GM18870 (cell line): ENCODE measurements around the gene RNASE12.
"Not testable (repeated sequence)": the region's sequence is repeated elsewhere in the genome, so short reads cannot be mapped to it uniquely, and the experiment has no call there.

ENCODE experiments used
- ATAC-seq: cut with Tn5 transposase; IDR thresholded peaks from one replicate; pipeline ENCODE4 v1.9.1; 2021; ENCODE audit warnings: moderate library complexity; ENCODE audit not compliant: unreplicated experiment

RNASE12 gene

DNA sequence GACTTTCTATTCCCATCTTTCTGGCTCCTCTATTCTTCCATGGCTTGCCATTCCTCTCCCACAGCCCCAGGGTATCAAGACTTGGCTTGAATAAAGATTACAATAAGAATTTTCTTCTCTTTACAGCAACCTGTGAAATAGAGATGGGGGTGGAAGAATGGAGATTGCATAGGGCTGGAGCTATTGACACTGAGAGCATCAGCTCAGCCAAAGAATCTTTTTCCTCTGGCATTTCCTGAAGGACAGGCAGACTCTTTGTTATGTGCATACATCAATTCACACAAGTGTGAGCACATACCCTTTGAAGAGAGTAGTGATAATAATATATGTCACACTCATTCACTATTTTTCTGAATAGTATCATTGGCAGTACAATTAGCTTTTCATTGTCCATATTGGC is 8.0 kb downstream of the RNASE12 start:
- ATAC-seq: no peak

DNA sequence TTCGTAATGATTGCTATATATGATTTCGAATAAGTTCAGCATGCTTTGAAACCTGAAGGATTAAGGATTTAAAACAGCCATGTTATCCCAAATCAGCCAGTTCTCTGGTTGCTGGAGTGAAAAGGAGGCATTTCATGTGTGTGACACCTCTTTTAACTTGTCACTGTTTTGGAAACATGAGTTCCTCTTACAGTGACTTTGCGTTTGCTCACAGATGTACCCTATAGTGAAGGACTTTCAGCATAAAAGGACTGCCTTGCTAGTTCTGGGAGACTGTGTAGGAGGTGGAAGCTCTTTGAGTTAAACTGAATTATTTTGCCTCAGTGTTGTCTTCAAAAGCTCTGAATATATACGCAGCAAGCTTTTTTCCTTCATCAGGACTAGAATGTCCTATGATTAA is 10.9 kb downstream of the RNASE12 start:
- no peak for ATAC-seq

DNA sequence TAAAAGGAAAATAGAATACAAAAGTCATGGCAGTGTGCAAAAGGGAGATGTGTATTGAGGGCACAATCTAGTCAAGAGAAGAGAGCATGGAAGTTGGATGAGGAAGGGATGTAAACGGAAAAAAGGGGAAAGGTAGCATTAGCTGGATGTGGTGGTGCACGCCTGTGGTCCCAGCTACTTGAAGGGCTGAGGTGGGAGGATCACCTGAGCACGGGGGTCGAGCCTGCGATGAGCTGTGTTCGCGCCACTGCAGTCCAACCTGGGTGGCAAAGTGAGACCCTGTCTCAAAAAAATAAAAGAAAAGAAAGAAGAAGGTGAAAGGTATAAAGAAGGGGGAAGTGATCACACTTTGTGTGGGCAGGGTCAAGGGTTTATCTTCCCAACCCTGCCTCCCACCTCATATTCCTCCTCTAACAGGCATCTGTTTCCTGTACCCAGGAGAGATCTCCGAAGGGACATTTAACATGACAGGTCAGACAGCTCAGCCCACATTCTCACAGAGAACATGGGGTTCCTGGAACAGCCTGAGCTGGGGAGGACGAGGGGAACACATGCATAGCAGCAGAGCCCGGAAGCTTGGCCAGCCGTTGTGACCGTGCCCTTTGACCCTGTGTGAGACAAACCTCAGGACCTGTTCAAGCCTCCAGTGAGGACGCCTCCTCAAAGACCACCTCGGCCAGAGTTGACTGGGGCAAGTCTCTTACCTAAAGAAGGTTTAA is 12.2 kb downstream of the RNASE12 start:
- ATAC-seq: no peak

DNA sequence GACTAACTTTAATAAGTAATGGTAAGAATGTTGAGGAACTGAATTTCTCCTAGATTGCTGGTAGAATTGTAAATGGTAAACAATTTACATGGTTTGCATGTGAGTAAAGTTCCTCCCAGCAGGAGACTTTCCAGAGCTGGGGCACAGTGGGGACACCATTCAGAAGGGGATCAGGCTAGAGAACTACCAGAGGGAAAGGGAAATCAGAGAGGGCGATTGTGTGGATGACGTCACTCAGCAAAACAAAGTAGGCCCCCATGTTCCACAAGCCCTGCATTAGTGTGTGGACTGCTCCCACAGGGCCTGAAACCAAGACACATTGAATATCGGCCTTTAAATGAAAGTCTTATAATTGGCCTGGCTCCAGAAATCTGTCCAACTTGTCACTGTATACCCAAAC is 12.9 kb downstream of the RNASE12 start:
- no peak for ATAC-seq

DNA sequence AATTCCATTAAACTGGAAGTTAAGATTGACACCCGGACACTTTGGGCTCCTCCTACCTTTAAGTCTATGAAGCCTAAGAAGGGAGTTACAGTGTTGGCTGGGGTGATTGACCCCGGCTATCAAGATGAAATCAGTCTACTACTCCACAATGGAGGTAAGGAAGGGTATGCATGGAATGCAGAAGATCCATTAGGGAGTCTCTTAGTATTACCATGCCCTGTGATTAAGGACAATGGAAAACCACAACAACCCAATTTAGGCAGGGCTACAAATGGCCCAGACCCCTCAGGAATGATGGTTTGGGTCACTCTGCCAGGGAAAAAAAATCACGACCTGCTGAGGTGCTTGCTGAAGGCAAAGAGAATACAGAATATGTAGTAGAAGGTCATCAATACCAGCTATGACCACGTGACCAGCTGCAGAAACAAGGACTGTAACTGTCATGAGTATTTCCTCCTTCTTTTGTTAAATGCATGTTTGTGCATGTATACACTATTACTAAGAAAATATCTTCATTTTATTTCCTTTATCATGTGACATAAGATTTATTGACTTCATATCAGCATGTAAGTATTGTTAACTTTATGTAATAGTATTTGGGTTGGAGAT is 18.7 kb downstream of the RNASE12 start:
- ATAC-seq: not testable (repeated sequence)

DNA sequence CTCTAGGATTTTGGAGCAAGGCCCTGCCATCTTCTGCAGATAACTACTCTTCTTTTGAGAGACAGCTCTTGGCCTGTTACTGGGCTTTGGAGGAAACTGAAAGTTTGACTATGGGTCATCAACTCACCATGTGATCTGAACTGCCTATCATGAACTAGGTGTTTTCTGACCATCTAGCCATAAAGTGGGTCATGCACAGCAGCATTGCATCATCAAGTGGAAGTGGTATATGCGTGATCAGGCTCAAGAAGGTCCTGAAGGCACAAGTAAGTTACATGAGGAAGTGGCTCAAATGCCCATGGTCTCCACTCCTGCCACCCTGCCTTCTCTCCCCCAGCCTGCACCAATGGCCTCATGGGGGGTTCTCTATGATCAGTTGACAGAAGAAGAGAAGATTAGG is 20.5 kb downstream of the RNASE12 start:
- ATAC-seq: not testable (repeated sequence)

DNA sequence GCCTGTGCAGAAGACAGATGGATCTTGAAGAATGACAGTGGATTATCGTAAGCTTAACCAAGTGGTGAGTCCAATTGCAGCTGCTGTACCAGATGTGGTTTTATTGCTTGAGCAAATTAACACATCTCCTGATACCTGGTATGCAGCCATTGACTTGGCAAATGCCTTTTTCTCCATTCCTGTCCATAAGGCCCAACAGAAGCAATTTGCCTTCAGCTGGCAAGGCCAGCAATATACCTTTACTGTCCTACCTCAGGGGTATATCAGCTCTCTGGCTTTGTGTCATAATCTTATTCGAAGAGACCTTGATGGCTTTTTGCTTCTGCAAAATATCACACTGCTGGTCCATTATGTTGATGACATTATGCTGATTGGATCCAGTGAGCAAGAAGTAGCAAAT is 21.3 kb downstream of the RNASE12 start:
- not testable (repeated sequence) for ATAC-seq

DNA sequence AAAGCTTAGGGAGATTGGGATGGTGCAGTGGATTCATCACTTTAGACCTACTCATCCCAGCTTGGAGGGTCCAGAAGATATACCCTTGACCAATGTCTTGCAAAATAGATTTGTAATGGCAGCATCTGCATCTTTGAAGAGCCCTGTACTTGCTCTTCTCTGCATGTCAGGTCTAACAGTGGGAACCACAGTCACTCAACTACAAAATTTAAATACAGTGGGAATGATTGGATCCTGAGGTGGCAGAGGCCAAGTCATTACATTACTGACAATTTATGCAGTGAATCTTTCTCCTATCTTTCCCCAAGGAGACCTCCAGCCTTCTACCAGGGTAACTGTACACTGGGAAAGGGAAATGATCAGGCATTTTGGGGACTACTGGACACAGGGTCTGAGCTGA is 22.1 kb downstream of the RNASE12 start:
- no peak for ATAC-seq

DNA sequence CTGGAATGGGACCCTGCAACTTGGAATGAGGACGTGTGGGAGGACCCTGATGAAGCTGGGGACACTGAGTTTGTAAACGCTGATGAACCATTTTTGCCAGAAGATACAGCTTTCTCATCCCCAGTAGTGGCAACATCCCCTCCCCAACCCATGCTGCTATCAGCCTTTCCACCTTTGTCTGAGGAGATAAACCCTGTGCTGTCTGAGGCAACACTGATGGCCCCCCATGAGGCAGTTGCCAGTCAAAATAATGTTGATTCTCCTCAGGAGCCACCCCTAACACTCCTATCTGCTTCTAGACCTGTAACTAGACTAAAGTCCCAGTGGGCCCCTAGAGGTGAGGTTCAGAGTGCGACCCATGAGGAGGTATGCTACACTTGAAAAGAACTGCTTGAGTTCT is 22.8 kb downstream of the RNASE12 start:
- ATAC-seq: no peak

DNA sequence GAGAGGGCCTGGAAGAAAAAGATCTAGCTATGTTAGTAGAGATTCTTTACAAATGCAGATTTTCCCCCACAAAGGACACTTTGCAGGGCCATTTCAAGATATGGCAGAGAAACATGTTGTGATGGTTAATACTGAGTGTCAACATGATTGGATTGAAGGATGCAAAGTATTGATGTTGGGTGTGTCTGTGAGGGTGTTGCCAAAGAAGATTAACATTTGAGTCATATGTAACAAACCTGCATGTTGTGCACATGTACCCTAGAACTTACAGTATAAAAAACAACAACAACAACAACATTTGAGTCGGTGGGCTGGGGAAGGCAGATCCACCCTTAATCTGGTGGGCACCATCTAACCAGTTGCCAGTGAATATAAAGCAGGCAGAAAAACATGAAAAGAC is 24.0 kb downstream of the RNASE12 start:
- not testable (repeated sequence) for ATAC-seq

DNA sequence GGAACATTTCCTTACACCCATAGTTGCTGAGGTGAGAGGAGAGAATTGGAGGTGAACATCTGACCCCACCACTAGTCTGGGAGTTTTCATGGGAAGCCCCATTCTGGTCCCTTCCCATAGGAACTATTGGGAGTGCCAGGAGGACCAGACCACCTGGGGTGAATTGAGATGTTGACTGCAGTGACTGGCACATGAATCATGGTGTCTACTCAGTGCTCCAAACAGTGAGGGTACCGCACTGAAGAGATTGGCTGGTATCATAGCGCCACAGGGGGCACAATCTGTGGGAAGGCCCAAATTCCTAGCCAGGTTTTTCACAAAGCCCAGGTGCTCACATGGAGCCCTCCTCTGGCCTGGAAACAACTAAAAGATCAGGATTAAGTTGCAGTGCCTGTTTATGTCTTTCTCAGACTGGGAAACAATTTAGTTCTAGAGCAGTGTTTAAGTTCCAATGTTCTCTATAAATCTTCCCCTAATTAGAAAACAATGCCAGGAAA is 26.6 kb downstream of the RNASE12 start:
- no peak for ATAC-seq

DNA sequence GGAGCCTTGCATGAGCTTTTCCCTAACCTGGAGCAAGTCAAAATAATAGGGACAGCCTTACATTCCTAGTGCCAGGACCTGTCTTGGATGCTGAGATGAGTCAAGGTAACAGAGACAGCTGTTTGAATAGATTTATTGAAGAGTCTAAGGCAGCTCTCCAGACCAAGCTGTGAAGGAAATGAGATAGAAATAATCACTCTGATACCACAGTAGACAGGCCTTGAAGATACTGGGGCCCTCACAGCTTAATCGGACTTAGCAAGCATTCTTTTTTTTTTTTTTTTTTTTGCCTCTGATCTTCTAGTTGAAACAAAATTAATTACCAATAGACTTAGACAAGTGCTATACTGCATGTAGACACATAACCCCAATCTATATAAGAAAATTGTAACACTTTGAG is 27.2 kb downstream of the RNASE12 start:
- no peak for ATAC-seq

DNA sequence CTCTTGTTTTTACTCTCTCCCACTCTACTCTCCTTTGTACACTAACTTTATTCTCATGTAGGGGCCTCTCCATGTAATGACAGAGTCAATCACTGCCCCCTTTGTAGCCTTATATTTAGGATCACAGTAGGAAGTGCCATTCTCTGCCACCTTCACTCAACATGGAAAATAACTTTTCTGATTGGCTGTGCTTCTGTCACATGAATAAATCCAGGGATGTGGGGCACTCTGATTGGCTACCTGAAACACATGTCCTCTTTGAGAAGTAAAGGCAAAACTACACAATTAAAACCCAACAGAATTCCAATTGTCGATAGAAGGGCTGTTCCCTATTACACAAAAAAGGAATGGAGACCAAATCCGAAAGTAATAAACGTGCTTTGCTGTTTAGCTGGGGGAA is 30.2 kb downstream of the RNASE12 start, which contains the start of gene RNASE9:
Gene RNASE9, minus strand, starts transcription at position 87 of the 400 bp plus-strand sequence.
- no peak for ATAC-seq

DNA sequence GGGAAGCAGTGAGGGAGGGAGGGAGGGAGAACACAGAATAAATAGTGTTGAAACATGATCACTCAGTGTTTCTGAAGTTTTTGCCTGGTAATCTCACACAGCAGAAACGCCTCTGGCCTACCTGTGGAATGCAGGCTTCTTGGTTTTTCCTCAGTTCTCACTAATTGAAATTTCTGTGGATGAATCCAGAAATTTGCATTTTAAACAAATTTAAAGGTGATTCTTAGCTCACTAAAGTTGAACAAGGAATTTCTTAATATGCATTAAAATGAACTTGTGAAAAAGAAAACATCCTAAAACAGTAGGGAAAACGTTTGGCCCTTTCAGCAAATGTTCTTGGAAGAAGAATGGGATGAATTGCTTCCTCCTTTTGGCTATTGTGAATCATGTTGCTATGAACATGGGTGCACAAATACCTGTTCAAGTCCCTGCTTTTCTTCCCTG is 31.7 kb downstream of the RNASE12 start:
- no peak for ATAC-seq

DNA sequence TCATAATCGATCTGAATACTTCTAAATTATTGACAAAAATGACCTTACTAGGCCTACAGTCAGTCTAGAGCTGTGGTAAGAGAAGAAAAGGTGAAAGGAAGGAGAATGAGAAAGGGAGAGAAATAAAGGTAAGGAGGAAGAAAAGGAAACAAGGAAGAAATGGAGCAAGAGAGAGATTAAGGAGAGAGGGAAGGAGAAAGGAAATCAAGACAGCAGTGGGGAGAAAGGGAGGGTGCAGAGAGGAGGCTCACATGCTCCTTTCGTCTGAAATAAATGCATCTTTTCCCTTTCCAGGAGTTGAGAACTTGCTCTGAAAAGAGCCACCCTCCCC is 34.0 kb downstream of the RNASE12 start:
- ATAC-seq: no peak

DNA sequence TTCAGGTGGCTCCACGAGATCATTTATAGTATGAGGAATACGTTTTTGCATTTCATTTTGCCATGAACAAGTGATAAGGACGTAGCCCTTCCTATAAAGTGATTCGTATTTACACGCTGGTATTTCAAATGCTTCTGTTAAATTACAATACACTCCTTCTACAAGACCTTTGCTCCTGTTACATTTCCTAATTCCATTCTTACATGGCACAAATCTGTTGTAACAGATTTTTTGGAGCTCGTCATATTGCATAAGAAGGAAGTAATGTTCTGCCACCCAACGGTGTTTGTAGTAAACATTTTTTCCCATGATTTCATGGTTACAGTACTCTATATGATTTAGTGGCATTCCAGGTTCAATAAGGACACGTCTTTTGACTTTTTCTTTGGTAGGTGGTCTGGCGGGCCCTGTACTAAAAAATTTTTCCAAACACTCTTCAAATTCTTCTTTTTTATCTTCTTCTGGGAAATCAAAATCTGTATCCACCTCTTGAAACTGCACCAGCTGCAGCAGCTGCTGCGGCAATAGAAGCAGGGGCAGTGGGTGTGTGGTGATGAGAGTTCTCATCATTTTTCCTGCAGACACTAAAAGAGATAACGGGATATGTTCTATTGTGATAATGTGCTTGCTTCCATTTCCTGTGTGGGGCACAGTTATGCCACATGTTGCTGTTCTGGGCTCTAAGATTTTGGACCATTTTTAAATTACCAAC is 34.5 kb downstream of the RNASE12 start:
- ATAC-seq: no peak

DNA sequence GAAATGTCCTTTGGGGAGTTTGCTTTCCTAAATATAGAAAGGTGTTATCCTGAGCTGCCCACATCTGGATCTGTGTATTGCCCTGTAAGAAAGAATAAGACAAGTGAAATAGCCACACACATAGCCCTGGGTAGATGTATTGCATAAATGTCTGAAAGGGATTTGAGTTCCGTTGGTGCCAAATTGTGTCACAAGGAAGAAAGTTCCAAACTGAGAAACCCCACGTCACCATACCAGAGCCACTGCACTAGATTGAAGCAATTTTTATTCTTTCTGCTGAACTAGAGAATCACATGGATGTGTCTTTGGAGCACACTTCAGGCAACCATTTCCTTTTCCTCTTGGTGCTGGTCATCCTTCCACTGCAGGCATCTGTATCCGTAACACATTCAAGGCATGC is 35.3 kb downstream of the RNASE12 start:
- ATAC-seq: no peak

DNA sequence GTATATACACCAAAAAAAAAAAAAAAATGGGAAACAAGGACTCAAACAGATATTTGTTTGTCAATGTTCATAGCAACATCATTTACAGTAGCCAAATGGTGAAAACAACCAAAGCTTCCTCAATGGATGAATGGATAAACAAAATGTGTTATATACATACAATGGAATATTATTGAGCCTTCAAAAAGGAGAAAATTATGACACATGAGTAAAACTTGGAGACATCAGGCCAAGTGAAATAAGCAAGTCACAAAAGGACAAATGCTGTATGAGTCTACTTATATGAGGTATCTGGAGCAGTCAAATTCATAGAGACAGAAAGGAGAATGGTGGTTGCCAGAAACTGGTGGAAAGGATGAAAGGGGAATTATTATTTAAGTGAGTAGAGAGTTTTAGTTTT is 38.2 kb downstream of the RNASE12 start:
- no peak for ATAC-seq

DNA sequence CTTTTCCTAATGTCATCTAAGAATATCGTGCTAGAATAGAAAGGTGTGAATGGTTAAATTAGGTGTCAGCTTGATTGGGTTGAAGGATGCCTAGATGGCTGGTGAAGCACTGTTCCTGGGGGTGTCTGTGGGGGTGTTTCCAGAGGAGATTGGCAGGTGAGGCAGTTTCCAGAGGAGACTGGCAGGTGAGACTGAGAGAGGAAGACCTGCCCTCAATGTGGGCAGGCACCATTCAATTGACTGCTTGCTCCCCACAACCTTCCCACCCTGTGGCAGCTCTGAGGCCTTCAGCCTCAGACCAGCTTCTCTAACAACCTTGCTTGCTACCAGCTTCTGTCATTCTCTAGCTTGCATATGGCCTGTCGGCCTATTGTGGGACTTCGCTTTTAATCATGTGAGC is 39.6 kb downstream of the RNASE12 start:
- ATAC-seq: no peak

DNA sequence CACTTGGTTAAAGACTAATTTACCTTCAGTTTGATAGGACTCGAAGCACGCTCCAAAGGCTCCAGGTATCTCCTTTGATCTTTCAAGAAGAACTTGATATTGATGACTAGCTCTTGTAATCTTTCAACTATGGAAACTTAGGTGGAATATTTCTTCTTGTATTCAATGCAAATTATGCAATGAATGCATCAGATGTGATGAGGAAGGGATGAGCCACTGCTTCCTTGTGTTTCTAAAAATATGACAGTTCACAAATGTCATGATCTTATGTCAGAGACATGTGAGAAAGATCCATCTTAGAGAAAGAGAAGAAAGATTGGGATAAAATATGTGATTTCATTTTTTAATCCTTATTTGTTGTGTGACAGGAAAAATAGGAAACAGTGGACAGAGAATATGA is 40.2 kb downstream of the RNASE12 start:
- no peak for ATAC-seq

DNA sequence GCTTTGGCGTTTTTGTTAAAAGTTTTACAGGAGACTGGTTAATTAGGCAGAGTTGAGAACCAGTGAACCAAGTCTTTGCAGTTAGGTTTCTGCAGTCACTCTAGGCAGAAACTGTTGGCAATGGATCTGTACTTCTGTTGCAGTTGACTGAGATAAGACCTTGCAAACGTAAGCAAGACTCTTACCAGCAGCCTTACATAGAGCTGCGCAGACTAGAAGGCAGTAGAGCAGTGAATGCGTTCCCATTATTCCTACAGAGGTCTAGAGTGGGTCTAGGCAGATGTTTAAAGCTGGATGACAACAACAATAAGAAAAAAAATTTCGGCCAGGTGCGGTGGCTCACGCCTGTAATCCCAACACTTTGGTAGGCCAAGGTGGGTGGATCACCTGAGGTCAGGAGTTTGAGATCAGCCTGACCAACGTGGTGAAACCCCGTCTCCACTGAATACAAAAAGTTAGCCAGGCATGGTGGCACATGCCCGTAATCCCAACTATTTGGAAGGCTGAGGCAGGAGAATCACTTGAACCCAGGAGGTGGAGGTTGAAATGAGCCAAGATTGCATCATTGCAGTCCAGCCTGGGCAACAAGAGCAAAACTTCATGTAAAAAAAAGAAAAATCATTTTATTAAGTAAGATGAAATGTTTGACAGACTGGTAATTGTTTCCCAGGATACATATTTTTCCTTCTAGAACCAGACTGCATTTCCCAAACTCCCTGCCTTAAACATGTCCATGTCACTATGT is 42.6 kb downstream of the RNASE12 start:
- no peak for ATAC-seq
